SK-N-SH treated with all-trans-retinoic acid at 6 μM for 48 hours (cell line): Measurements from ENCODE around the gene BRAP.
"Not testable (repeated sequence)": the region's sequence is repeated elsewhere in the genome, so short reads cannot be mapped to it uniquely, and the experiment has no call there.

Experiments
- ATAC-seq: fragments of 200-7000 bp; cut with Tn5 transposase; 3 replicates; pipeline ENCODE4 v1.9.1; 2020; ENCODE audit warnings: mild to moderate bottlenecking, moderate library complexity
- CREB5 ChIP-seq: fragments of 250-450 bp; sonication (Bioruptor Pico); IDR thresholded peaks from 2 replicates; pipeline ENCODE4 v1.5.1; 2020; ENCODE audit warnings: low read depth, mild to moderate bottlenecking, moderate library complexity
- CSDC2 ChIP-seq: fragments of 250-450 bp; sonication (Bioruptor Pico); IDR thresholded peaks from 2 replicates; pipeline ENCODE4 v1.5.0; 2020; ENCODE audit warnings: mild to moderate bottlenecking, moderate library complexity
- CSRNP3 ChIP-seq: fragments of 250-450 bp; sonication (Bioruptor Pico); IDR thresholded peaks from 2 replicates; pipeline ENCODE4 v1.5.1; 2021; ENCODE audit warnings: mild to moderate bottlenecking, moderate library complexity
- ESRRG ChIP-seq: fragments of 250-450 bp; sonication (Bioruptor Pico); IDR thresholded peaks from 2 replicates; pipeline ENCODE4 v1.6.1; 2021; ENCODE audit warnings: mild to moderate bottlenecking
- ISL1 ChIP-seq: fragments of 250-450 bp; sonication (Bioruptor Pico); IDR thresholded peaks from 2 replicates; pipeline ENCODE4 v2.1.2; 2022; ENCODE audit warnings: mild to moderate bottlenecking, moderate library complexity
- PATZ1 ChIP-seq: fragments of 250-450 bp; sonication (Bioruptor Pico); IDR thresholded peaks from 2 replicates; pipeline ENCODE4 v1.8.0; 2020; ENCODE audit warnings: mild to moderate bottlenecking, moderate library complexity, borderline replicate concordance
- POU6F1 ChIP-seq: fragments of 250-450 bp; sonication (Bioruptor Pico); IDR thresholded peaks from 2 replicates; pipeline ENCODE4 v1.8.0; 2021; ENCODE audit warnings: low read depth, mild to moderate bottlenecking, moderate library complexity, borderline replicate concordance
- RARB ChIP-seq: fragments of 250-450 bp; sonication (Bioruptor Pico); IDR thresholded peaks from 2 replicates; pipeline ENCODE4 v1.8.0; 2021; ENCODE audit warnings: mild to moderate bottlenecking, moderate library complexity
- SNAI2 ChIP-seq: fragments of 250-450 bp; sonication (Bioruptor Pico); IDR thresholded peaks from 2 replicates; pipeline ENCODE4 v1.5.0; 2020; ENCODE audit warnings: mild to moderate bottlenecking, moderate library complexity
- TCF4 ChIP-seq: fragments of 250-450 bp; sonication (Bioruptor Pico); IDR thresholded peaks from 2 replicates; pipeline ENCODE4 v1.8.0; 2021; ENCODE audit warnings: mild to moderate bottlenecking, moderate library complexity, borderline replicate concordance
- TSHZ2 ChIP-seq: fragments of 250-450 bp; sonication (Bioruptor Pico); IDR thresholded peaks from 2 replicates; pipeline ENCODE4 v1.5.0; 2020; ENCODE audit warnings: mild to moderate bottlenecking, moderate library complexity
- ZC3H10 ChIP-seq: fragments of 250-450 bp; sonication (Bioruptor Pico); IDR thresholded peaks from 2 replicates; pipeline ENCODE4 v1.5.1; 2021; ENCODE audit warnings: mild to moderate bottlenecking, moderate library complexity
- ZNF565 ChIP-seq: fragments of 450-650 bp; formaldehyde crosslinking; conservative IDR thresholded peaks from 2 replicates; pipeline ENCODE4 v1.5.0; 2020; ENCODE audit warnings: low read depth, mild to moderate bottlenecking, moderate library complexity
- ZNF70 ChIP-seq: fragments of 450-650 bp; formaldehyde crosslinking; IDR thresholded peaks from 2 replicates; pipeline ENCODE4 v1.5.0; 2020; ENCODE audit warnings: mild to moderate bottlenecking, moderate library complexity

The BRAP gene

GRCh38 chr12:111732786-111733185 lies 47.0 kb upstream of the BRAP start (continued):
- TF ChIP-seq CSRNP3 = no peak
- TF ChIP-seq ZC3H10 (CRISPR knock-in tag) = no peak
- no peak for TF ChIP-seq SNAI2 (CRISPR knock-in tag)

GRCh38 chr12:111730420-111730819 lies 44.7 kb upstream of the BRAP start:
- TF ChIP-seq POU6F1 (no peak), ISL1 (no peak)
- ATAC-seq = no peak

GRCh38 chr12:111728795-111729194 lies 43.0 kb upstream of the BRAP start:
- ATAC-seq = no peak

GRCh38 chr12:111723646-111724360 lies 38.0 kb upstream of the BRAP start:
- not testable (repeated sequence) for ATAC-seq

More at GRCh38 chr12:111728795-111729194, 43.0 kb upstream of the BRAP start:
- TF ChIP-seq ESRRG (CRISPR knock-in tag) (no peak), CSRNP3 (no peak), ISL1 (no peak), RARB (CRISPR knock-in tag) (no peak), ZNF70 (CRISPR knock-in tag) (no peak), SNAI2 (CRISPR knock-in tag) (no peak), PATZ1 (CRISPR knock-in tag) (no peak), TSHZ2 (no peak)

- ATAC-seq = no peak
- TF ChIP-seq CREB5 (CRISPR knock-in tag) (no peak), POU6F1 (no peak), TCF4 (CRISPR knock-in tag) (peak; percentile 53; the same call in 1 of the 2 replicates), ZNF565 (no peak), ISL1 (no peak), CSDC2 (CRISPR knock-in tag) (no peak), ZC3H10 (CRISPR knock-in tag) (no peak)
These were observed 34.7 kb upstream of the BRAP start for GRCh38 chr12:111720457-111720856.

- not testable (repeated sequence) for ATAC-seq
These were observed 33.6 kb upstream of the BRAP start for GRCh38 chr12:111719316-111719715.
